WERI-Rb-1 (cell line): ENCODE results near the gene CD180.

ENCODE experiments used
- DNase-seq: peaks from one replicate; pipeline ENCODE4 v3.0.0-alpha.2; 2020
- H3K27ac ChIP-seq: fragments of 250-450 bp; sonication (Bioruptor Pico); 2 replicates; pipeline ENCODE4 v1.5.1; 2020; ENCODE audit warnings: mild to moderate bottlenecking, moderate library complexity
- H3K27me3 ChIP-seq: fragments of 250-450 bp; sonication (Bioruptor Pico); 2 replicates; pipeline ENCODE4 v1.5.1; 2021; ENCODE audit warnings: mild to moderate bottlenecking, low read depth, moderate library complexity; ENCODE audit not compliant: insufficient read depth, severe bottlenecking
- H3K36me3 ChIP-seq: fragments of 250-450 bp; sonication (Bioruptor Pico); 2 replicates; pipeline ENCODE4 v1.5.1; 2020; ENCODE audit warnings: mild to moderate bottlenecking, moderate library complexity
- H3K4me3 ChIP-seq: 2 replicates; pipeline ENCODE4 v1.5.1; 2011; ENCODE audit warnings: low read depth, mild to moderate bottlenecking, control low read depth, low read length
- H3K9me3 ChIP-seq: fragments of 250-450 bp; sonication (Bioruptor Pico); 2 replicates; pipeline ENCODE4 v1.5.1; 2021; ENCODE audit warnings: mild to moderate bottlenecking, moderate library complexity; ENCODE audit not compliant: severe bottlenecking
- CTCF ChIP-seq: IDR thresholded peaks from 2 replicates; pipeline ENCODE4 v1.5.1; 2011; ENCODE audit warnings: low read depth, mild to moderate bottlenecking, control low read depth, inconsistent platforms, low read length

CD180 gene

GRCh38 chr5:67197536-67197935 is 937 bp upstream of the CD180 start:
- Histone ChIP-seq H3K9me3 (no peaks in the 10 kb centered on the region), H3K36me3 (no peaks in the 10 kb centered on the region), H3K27ac (no peak overlapping the region), H3K27me3 (no peaks in the 10 kb centered on the region), H3K4me3 (no peak overlapping the region)
- TF ChIP-seq CTCF, result no peak
- DNase-seq, result no peak

- H3K27me3 ChIP-seq, result no peaks in the 10 kb centered on the region
- H3K27ac ChIP-seq, result no peak overlapping the region
- TF ChIP-seq CTCF, result no peak
- no peaks in the 10 kb centered on the region for H3K9me3 ChIP-seq
- H3K36me3 ChIP-seq, result no peaks in the 10 kb centered on the region
- no peak overlapping the region for H3K4me3 ChIP-seq
- no peak for DNase-seq
These were observed 958 bp downstream of the CD180 start for GRCh38 chr5:67195406-67196275.

- H3K9me3 ChIP-seq, result no peaks in the 10 kb centered on the region
- H3K36me3 ChIP-seq, result no peaks in the 10 kb centered on the region
- H3K27ac ChIP-seq, result no peak overlapping the region
- no peak for DNase-seq
- no peak overlapping the region for H3K4me3 ChIP-seq
- TF ChIP-seq CTCF, result no peak
- no peaks in the 10 kb centered on the region for H3K27me3 ChIP-seq
These were observed 2.4 kb downstream of the CD180 start for GRCh38 chr5:67194166-67194565.

- Histone ChIP-seq H3K36me3 (no peaks in the 10 kb centered on the region), H3K9me3 (no peaks in the 10 kb centered on the region), H3K27ac (no peak overlapping the region), H3K27me3 (no peaks in the 10 kb centered on the region), H3K4me3 (no peak overlapping the region)
- no peak for TF ChIP-seq CTCF
- DNase-seq, result no peak
These were observed 3.2 kb downstream of the CD180 start for GRCh38 chr5:67193439-67193807.

GRCh38 chr5:67192719-67193438 is 3.7 kb downstream of the CD180 start:
- H3K4me3 ChIP-seq, result no peak overlapping the region
- no peaks in the 10 kb centered on the region for H3K9me3 ChIP-seq
- no peaks in the 10 kb centered on the region for H3K27me3 ChIP-seq
- DNase-seq, result no peak
- no peaks in the 10 kb centered on the region for H3K36me3 ChIP-seq
- TF ChIP-seq CTCF, result no peak
- H3K27ac ChIP-seq, result no peak overlapping the region
